ENCODE data around the gene CLTC. TPM values are rescaled to one million over a fixed set of nuclear protein-coding genes. Genes with fewer than 3 reads are reported as not detected.
A peak's percentile ranks its signal among the peaks of the same experiment; 100 is the strongest.
"Not testable (repeated sequence)": the region's sequence is repeated elsewhere in the genome, so short reads cannot be mapped to it uniquely, and the experiment has no call there.

CLTC gene
- 487 and 798 TPM in 2 replicates for total RNA-seq (ENCODE audit: low replicate concordance)

DNA sequence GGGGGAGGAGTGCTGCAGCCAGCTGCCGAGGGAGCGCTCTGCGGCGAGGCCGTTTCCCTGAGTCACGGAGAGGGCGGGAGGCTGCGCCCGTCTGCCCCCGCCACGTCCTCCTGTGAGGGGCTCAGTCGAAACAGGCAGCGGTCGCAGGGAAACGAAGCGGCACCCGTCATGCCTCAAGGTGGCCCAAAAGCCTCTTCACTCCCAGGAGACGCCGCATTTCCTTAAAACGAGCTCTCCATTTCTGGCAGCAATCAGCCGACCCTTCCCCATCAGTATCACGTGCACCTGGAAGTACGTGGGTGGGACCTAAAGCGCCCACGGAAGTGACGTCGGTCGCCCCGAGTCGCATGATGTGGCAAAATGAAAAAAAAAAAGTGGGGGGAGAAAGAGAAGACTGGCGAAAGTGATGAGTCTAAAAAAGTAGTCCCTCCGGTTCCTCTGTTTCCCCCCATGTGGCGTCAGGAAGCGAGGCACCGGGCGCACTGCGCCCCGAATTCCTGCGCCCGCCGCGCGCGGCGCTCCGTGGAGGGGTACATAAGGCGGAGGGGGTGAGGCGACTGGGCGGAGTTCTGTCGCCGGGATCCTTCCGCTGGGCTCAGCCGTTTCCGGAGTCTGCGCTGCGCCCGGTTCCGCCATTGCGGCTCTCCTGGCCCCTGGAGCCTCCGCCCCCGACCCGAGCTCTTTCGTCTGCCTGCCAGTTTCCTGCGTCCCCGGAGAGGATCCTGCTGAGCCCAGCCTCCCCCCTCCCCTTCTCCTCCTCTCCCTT is at the start of gene CLTC:
Gene CLTC (plus strand): TSS at position 598 of the 766 bp plus-strand sequence. CDS start 237 bp downstream, outside the sequence.
- TF ChIP-seq, protein P1, sequence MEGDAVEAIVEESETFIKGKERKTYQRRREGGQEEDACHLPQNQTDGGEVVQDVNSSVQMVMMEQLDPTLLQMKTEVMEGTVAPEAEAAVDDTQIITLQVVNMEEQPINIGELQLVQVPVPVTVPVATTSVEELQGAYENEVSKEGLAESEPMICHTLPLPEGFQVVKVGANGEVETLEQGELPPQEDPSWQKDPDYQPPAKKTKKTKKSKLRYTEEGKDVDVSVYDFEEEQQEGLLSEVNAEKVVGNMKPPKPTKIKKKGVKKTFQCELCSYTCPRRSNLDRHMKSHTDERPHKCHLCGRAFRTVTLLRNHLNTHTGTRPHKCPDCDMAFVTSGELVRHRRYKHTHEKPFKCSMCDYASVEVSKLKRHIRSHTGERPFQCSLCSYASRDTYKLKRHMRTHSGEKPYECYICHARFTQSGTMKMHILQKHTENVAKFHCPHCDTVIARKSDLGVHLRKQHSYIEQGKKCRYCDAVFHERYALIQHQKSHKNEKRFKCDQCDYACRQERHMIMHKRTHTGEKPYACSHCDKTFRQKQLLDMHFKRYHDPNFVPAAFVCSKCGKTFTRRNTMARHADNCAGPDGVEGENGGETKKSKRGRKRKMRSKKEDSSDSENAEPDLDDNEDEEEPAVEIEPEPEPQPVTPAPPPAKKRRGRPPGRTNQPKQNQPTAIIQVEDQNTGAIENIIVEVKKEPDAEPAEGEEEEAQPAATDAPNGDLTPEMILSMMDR (IDR thresholded peaks at IDR 0.05; ENCODE audit: insufficient read depth, low read length): no peak
- peak within 1 kb of the TSS; percentile 92 for H3K4me3 ChIP-seq (ENCODE audit: low read depth, low read length)
- DNase-seq (ENCODE audit: low read depth): peak; percentile 99

DNA sequence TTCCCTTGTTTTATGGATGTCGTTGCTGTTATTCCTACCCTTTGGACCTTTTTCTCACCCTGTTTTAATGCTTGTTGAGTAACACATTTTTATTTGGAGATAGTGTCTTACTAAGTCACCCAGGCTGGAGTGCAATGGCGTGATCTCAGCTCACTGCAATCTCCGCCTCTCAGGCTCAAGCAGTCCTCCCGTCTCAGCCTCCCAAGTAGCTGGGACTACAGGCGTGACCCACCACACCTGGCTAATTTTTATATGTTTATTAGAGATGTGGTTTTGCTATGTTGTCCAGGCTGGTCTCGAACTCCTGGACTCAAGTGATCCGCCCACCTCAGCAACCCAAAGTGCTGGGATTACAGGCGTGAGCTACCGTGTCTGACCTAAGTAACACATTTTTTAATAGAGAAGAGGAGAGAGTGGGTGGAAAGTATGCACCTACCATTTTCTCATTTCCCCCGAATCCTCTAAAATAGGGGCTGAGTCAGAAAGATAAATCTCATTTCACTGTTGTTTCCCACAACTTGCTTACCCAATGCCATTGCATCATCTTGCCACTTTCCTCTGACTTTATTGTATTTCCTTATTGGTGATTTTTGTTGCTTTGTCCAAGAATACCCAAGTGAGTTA is 47.3 kb upstream of the CLTC start:
- TF ChIP-seq, protein P1 (IDR thresholded peaks at IDR 0.05; ENCODE audit: insufficient read depth, low read length): no peak
- no peak overlapping the region for H3K4me3 ChIP-seq (ENCODE audit: low read depth, low read length)
- DNase-seq (ENCODE audit: low read depth): peak; percentile 33

DNA sequence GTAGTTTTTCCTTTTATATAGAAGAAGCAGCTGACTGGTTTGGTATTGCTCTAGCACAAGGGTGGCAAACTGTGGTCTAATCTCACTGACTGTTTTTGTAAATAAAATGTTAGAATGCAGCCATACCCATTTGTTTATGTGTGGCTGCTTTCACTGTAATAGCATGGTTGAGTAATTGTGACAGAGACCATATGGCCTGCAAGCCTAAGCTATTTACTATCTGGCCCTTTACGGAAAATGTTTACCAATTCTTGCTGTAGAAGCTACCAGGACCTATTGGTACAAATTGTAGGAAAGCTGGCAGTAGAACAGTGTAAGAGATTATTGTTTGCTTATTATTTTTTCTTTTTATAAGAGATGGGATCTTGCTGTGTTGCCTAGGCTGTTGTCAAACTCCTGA is 35.5 kb upstream of the CLTC start:
- not testable (repeated sequence) for DNase-seq (ENCODE audit: low read depth); H3K4me3 ChIP-seq (ENCODE audit: low read depth, low read length)

DNA sequence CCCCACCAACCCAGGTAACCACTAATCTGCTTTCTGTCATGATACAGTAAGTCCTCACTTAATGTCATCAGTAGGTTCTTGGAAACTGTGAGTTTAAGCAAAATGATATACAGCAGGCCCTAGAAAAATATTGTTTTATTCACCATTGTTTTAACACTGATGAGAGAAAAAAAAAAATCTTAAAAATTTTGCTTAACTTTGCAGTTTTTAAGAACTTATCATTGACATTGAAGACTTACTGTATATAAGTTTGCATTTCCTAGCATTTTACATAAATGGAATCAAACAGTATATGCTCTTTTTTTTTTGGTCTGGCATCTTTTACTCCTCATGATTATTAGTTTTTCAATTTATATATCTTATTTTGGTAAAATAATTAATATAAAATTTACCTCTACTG is 19.5 kb upstream of the CLTC start:
- no peak for DNase-seq (ENCODE audit: low read depth)
- TF ChIP-seq, protein P1 (IDR thresholded peaks at IDR 0.05; ENCODE audit: insufficient read depth, low read length): no peak
- no peak overlapping the region for H3K4me3 ChIP-seq (ENCODE audit: low read depth, low read length)

DNA sequence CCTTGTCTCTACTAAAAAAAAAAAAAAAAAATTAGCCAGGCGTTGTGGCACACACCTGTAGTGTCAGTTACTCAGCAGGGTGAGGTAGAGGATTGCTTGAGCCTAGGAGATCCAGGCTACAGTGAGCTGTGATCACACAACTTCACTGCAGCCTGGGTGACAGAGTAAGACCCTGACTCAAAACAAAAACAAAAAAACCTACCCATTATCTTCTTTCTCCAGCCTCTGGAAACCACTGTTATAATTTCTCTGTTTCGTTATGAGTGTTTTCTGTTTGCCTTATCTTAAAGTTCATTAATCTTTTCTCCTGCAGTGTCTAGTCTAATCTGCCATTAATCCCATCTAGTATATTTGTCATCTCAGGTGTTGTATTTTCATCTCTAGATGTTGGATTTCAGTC is 18.6 kb upstream of the CLTC start:
- no peak for DNase-seq (ENCODE audit: low read depth)
- no peak overlapping the region for H3K4me3 ChIP-seq (ENCODE audit: low read depth, low read length)
- TF ChIP-seq, protein P1 (IDR thresholded peaks at IDR 0.05; ENCODE audit: insufficient read depth, low read length): no peak

DNA sequence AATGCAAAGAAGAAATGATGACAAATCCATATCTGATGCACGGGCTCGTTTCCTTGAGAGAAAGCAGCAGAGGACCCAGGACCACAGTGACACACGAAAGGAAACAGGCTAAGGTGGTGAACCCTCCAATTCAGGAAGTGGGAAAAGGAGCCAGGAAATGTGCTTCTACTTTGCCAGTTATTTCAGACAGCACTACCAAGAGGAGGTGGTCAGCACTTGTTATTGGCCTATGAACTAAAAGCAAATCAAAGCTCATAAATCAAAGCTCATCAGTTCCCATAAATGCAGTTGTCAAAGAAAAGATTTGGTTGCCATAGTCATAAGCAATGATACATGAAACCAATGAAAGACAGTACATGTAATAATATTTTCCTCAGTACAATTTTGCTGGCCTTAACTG is 12.6 kb upstream of the CLTC start:
- no peak overlapping the region for H3K4me3 ChIP-seq (ENCODE audit: low read depth, low read length)
- TF ChIP-seq, protein P1 (IDR thresholded peaks at IDR 0.05; ENCODE audit: insufficient read depth, low read length): no peak
- no peak for DNase-seq (ENCODE audit: low read depth)

DNA sequence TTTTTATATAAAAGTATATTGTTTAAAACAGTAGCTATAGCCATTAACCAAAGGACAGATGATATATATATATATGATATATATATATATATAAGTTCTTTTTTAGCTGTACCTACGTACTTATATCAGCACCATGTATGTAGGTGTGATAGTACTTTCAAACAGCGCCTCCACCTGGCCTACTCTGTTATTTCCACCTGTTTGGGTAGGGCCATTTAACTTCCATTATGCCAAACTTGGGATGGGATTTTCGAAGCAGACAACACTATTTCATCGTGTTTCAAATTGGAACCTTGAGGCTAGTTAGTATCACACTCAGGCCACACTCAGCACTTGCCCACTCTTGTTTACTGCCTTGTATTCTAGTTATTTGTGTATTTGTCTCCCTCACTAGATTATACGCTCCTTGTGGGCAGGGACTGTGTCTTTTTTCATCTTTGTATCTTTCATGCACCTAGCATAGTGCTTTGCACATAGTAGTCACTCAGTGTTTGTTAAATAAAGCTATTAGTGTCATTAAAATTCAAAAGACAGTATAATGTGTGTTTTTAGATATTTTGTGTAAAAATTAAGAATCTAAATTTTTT is 11.8 kb upstream of the CLTC start:
- no peak overlapping the region for H3K4me3 ChIP-seq (ENCODE audit: low read depth, low read length)
- TF ChIP-seq, protein P1 (IDR thresholded peaks at IDR 0.05; ENCODE audit: insufficient read depth, low read length): peak; percentile 23
- DNase-seq (ENCODE audit: low read depth): no peak
